HG03159 (cell line): ENCODE results near the gene VWCE.
"Not testable (repeated sequence)": the region's sequence is repeated elsewhere in the genome, so short reads cannot be mapped to it uniquely, and the experiment has no call there.

Experiments
- ATAC-seq: cut with Tn5 transposase; IDR thresholded peaks from one replicate; pipeline ENCODE4 v1.9.1; 2021; ENCODE audit warnings: mild to moderate bottlenecking, moderate library complexity; ENCODE audit not compliant: unreplicated experiment

VWCE gene

DNA sequence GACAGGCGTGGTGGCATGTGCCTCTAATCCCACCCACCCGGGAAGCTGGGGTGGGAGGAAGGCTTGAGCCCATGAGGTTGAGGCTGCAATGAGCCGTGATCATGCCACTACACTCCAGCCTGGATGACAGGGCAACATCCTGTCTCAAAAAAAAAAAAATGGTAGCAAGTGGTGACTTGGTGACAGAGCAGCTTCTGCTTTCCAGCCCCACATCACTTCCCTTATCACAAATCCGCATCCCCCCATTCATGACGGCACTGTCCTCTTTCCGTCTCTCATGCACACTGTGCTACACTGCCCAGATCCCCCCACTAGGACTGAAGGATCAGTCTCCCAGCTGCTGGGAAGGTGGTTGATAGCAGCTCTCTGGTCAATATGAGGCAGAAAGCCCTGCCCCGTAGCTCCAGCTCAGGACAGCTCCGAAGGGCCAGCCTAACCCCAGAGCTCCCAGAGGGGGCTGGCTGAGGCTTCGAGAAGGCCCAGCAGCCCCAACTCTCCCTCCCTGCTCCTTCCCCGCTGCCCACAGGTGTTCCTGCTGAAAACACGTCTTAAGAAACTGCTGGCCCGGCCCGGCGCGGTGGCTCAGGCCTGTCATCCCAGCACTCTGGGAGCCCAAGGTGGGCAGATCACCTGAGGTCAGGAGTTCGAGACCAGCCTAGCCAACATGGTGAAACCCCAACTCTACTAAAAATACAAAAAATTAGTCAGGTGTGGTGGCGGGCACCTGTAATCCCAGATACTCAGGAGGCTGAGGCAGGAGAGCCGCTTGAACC lies 38.2 kb downstream of the VWCE start:
- no peak for ATAC-seq

DNA sequence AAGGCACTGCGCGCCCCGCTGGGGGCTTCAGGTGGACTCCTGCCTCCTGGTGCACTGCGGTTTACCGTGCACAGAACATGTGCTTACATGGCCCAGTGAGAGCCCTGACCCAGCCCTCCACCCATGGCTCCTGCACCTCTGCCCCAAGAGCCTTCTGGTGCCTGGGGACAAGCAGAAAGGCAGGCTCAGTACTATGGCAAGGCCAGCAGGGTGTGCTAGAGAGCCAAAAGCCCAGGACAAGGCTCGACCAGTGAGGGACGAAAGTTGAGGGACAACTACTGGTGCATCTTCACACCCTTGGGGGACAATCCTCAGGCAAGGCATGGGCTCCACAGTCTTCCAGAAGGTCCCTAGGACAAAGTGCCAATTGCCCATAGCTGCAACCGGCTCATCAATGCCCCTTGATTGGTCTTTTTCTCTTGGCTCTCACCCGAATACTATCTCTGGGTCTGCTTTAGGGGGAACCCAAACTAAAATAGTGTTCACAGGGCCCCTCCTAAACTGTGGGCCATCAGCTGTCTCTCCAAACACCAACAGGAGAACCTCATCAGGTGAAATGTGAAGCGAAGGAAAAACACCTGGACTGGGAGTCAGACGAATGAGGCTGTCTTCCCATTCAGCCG lies 40.6 kb downstream of the VWCE start:
- peak; percentile 70 for ATAC-seq

DNA sequence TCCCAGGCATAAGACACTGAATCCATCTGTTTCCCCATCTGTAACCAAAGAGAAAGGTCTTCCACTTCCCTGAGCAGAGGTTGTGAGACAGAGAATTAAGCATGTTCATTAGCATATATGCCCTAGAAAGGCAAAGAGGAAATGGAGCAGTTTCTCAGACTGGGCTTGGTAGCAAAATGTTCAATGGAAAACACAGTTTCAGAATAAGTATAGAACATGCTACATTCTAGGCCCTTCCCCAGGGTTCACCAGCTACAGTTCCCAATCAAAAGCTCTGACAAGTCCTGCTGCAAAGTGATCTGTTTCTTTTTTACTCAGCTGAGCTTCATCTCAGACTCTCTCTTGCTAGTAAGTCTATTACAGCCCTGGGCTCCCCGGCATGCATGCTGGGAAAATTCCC lies 42.8 kb downstream of the VWCE start:
- not testable (repeated sequence) for ATAC-seq

DNA sequence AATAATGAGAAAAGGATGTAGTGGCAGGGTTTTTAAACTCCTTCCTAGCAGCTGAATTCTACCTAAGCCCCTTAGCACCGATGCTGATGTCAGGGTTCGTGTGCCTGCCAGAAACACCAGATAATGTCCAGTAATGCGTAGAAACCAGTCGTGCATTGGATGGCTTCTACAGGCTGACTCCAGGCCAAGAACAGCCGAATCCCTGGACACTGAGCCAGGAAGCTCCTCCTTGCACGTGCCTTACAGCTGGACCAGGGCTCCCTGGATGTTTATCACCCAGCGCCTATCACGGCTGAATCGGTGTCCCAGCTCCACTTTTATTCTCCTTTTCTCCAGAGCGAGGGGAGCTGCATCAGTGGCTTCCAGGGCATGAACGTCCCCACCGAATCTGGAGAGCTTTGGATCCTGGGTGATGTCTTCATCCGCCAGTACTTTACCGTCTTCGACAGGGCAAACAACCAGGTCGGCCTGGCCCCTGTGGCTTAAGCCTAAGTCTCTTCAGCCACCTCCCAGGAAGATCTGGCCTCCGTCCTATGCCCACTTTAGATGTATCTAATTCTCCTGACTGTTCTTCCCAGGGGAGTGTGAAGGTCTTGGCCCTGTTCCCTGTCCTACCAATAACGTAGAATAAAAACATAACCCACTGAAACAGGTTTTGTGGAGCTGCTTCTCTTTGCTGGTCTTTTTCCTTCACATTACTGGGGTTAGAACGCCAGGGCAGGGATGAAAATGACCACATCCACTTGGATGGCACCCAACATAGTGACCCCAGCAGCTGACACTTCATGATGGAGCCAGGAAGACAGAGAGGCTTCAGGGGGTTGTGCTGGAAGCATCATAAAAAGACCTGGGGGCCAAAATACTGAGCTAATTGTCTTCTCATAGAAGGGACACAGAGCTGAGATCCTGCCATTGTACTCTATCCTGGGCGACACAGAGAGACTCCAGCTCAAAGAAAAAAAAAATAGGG lies 44.0 kb downstream of the VWCE start:
- ATAC-seq: not testable (repeated sequence)

DNA sequence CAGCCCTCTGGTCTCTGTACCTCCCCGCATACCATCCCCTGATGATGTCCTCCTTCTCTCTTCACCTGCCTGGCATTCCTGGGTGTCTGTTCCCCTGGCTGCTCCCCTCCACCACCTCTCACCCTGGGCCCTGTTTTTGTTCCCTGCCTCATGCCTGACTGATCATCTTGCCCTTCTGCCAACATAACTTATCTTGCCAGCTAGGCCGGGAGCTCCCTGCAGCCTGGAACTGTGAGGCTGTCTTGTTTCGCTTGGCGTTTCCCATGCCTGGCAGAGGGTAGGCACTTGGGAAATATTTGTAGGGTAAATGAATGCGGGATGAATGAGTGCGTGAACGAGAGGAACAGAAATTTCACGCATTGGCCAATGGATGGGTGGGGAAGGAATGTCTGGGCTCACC lies 45.9 kb downstream of the VWCE start:
- not testable (repeated sequence) for ATAC-seq

DNA sequence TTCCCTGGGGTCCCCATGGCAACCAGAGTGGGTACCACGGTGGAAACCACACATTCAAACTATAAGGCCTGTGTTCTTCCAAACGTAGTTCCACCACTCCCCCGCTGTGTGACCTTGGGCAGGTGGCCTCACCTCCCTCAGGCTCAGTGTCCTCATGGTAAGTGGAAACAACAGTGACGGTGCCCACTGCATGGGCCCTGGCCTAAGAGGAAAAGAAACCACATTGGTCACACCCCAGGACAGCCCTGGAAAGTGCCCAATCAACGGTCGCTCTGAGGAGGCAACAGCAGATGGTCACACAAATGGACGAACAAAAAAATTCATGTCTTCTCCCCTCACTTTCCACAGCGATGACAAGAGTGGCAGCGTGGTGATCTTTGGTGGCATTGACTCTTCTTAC lies 47.0 kb downstream of the VWCE start:
- ATAC-seq: not testable (repeated sequence)

DNA sequence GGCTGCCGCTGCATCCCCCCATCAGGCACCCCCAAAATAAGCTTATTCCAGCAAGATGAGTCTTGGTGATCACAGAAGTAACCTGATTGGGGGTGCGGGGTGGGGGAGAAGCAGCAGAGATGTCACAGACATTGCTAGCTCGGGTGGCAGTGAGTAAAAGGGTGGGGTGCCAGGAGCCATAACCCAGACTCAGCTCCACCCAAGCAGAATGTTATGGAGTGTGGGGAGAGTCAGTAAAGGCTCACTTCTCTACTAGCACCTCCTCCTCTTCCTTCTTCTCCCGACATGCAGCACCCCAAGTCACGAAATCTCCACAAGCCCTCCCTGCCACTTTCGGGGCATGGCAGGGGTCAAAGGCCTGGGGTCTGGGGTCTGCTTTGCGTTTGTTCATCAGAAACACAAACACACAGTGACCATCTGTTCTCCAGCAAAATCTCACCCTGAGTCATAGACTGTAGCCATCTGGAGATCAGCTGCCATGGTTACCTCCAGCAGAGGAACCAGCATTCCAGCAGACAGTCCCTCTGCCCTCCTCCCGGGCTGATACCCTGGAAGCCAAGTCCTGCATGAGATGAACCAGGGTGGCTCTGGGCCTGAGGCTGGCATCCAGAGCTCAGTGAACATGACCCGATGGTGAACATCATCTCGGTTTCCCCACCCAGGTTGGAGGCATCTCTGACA lies 49.7 kb downstream of the VWCE start:
- not testable (repeated sequence) for ATAC-seq

DNA sequence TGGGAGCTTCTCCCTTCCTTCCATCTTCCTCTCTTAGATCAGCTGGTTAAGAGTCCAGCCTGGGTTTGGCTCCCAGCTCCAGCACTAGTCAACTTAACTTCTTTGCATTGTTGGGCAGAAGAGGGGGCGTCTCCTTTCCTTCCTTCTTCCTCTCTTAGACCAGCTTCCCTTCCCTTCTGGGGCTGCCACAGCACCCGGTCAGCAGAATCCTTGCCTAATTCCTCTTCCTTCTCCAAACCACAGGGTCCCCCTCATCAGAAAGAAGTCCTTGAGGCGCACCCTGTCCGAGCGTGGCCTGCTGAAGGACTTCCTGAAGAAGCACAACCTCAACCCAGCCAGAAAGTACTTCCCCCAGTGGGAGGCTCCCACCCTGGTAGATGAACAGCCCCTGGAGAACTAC lies 53.6 kb downstream of the VWCE start:
- not testable (repeated sequence) for ATAC-seq

DNA sequence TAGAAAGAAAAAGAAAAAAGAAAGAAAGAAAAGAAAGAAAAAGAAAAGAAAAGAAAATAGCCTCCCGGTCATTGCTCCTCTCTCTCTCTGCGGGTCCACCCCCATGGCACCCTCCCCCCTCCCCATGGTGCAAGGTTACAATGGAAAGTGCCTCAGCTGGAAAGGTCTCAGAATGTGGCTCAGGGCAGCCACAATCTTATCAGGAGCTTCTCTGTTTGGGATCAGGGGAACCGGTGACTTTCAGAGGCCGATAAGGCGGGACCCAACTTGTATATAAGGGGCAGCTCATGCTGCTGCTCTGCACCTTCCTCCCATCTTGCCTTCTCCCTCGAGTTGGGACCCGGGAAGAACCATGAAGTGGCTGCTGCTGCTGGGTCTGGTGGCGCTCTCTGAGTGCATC lies 54.2 kb downstream of the VWCE start, which contains the start of gene PGA5:
PGA5 (plus strand) TSS at position 301 of the 400 bp plus-strand sequence; CDS start at position 353, 52 bp downstream.
- ATAC-seq: not testable (repeated sequence)

DNA sequence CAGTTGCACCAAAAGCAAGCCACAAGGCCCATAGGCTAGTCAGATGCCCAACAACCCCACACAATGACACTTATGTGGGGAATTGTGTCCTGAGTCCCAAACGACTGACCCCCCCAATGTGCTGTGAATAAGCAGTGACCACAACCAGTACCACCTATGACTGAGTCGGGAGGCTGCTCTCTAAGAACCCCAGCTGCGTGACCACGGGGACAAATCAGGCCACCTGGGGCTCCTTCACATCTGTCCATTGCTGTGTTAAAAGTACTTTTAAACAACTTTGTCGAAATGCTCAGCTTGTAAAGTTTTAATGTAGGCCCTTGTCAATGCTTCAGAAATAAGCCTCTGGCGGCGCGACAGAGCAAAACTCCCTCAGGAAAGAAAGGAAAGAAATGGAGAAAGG lies 54.8 kb downstream of the VWCE start:
- ATAC-seq: not testable (repeated sequence)

DNA sequence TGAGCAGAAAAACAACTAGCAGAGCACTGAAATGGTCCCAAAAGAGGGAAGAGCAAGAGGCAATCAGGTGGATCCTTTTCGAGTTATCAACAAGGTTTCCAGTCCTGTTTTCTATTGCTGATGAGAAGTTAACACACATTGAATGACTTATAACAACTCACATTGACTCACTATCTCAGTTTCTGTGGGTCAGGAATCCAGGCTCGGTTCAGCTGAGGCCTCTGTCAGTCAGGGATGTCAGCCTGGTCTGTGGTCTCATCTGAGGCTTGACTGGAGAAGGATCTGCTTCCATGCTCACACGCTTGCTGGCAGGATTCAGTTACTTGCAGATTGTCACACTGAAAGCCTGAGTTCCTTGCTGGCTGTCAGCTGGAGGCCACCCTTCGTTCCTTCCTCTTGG lies 58.0 kb downstream of the VWCE start:
- not testable (repeated sequence) for ATAC-seq

DNA sequence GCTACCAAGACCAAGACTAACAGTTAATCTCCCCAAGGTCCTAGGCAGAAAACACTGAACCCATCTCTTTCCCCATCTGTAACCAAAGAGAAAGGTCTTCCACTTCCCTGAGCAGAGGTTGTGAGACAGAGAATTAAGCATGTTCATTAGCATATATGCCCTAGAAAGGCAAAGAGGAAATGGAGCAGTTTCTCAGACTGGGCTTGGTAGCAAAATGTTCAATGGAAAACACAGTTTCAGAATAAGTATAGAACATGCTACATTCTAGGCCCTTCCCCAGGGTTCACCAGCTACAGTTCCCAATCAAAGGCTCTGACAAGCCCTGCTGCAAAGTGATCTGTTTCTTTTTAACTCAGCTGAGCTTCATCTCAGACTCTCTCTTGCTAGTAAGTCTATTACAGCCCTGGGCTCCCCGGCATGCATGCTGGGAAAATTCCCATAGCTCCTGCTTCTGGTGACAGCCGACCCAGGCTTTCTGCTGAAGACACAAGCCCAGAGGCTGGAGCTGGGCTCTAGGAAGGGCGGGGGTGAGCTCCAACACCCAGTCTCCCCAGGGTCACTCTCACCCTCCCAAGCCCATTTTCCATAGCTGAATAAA lies 62.5 kb downstream of the VWCE start:
- ATAC-seq: not testable (repeated sequence)

DNA sequence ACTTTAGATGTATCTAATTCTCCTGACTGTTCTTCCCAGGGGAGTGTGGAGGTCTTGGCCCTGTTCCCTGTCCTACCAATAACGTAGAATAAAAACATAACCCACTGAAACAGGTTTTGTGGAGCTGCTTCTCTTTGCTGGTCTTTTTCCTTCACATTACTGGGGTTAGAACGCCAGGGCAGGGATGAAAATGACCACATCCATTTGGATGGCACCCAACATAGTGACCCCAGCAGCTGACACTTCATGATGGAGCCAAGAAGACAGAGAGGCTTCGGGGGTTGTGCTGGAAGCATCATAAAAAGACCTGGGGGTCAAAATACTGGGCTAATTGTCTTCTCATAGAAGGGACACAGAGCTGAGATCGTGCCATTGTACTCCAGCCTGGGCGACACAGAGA lies 63.5 kb downstream of the VWCE start:
- ATAC-seq: not testable (repeated sequence)

DNA sequence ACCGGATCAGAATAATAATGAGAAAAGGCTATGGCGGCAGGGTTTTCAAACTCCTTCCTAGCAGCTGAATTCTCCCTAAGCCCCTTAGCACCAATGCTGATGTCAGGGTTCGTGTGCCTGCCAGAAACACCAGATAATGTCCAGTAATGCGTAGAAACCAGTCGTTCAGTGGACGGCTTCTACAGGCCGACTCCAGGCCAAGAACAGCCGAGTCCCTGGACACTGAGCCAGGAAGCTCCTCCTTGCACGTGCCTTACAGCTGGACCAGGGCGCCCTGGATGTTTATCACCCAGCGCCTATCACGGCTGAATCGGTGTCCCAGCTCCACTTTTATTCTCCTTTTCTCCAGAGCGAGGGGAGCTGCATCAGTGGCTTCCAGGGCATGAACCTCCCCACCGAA lies 64.1 kb downstream of the VWCE start:
- ATAC-seq: not testable (repeated sequence)

DNA sequence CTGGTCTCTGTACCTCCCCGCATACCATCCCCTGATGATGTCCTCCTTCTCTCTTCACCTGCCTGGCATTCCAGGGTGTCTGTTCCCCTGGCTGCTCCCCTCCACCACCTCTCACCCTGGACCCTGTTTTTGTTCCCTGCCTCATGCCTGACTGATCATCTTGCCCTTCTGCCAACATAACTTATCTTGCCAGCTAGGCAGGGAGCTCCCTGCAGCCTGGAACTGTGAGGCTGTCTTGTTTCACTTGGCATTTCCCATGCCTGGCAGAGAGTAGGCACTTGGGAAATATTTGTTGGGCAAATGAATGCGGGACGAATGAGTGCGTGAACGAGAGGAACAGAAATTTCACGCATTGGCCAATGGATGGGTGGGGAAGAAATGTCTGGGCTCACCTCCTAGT lies 65.7 kb downstream of the VWCE start:
- ATAC-seq: not testable (repeated sequence)

DNA sequence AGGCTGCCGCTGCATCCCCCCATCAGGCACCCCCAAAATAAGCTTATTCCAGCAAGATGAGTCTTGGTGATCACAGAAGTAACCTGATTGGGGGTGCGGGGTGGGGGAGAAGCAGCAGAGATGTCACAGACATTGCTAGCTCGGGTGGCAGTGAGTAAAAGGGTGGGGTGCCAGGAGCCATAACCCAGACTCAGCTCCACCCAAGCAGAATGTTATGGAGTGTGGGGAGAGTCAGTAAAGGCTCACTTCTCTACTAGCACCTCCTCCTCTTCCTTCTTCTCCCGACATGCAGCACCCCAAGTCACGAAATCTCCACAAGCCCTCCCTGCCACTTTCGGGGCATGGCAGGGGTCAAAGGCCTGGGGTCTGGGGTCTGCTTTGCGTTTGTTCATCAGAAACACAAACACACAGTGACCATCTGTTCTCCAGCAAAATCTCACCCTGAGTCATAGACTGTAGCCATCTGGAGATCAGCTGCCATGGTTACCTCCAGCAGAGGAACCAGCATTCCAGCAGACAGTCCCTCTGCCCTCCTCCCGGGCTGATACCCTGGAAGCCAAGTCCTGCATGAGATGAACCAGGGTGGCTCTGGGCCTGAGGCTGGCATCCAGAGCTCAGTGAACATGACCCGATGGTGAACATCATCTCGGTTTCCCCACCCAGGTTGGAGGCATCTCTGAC lies 68.5 kb downstream of the VWCE start:
- ATAC-seq: not testable (repeated sequence)

DNA sequence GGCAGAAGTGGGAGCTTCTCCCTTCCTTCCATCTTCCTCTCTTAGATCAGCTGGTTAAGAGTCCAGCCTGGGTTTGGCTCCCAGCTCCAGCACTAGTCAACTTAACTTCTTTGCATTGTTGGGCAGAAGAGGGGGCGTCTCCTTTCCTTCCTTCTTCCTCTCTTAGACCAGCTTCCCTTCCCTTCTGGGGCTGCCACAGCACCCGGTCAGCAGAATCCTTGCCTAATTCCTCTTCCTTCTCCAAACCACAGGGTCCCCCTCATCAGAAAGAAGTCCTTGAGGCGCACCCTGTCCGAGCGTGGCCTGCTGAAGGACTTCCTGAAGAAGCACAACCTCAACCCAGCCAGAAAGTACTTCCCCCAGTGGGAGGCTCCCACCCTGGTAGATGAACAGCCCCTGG lies 72.4 kb downstream of the VWCE start:
- ATAC-seq: not testable (repeated sequence)

DNA sequence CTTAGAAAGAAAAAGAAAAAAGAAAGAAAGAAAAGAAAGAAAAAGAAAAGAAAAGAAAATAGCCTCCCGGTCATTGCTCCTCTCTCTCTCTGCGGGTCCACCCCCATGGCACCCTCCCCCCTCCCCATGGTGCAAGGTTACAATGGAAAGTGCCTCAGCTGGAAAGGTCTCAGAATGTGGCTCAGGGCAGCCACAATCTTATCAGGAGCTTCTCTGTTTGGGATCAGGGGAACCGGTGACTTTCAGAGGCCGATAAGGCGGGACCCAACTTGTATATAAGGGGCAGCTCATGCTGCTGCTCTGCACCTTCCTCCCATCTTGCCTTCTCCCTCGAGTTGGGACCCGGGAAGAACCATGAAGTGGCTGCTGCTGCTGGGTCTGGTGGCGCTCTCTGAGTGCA lies 73.1 kb downstream of the VWCE start, which contains the start of gene PGA4:
PGA4 (plus strand) TSS at position 301 of the 400 bp plus-strand sequence; CDS start at position 355, 54 bp downstream.
- not testable (repeated sequence) for ATAC-seq

DNA sequence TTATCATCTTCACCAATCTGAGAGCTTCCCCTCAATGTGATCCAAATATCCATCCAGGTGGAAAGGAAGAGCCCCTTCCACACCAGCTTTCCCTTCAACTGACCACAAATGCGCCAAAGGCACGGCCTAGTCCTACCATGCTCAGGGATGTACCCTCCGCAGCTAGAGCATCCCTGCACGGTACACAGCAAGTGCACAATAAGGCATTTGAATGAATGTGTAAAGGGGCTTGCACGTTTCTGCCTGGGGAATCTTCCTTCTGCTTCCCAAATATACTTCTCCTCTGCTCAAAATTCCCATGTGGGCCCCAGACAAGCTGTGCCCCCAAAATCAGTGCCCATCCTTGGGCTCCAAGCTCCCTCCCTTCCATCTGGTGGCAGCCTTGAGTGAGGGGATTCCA lies 76.1 kb downstream of the VWCE start:
- ATAC-seq: not testable (repeated sequence)
